BLaER1 treated with 17β-estradiol and CSF1 and Interleukin-3, amounts not matched to agents 10 nM and 100 nM (cell line): ENCODE results near the gene SLC16A1.

Source experiments
- H3K27ac ChIP-seq, 11 experiments: shearing (Covaris generic); formaldehyde crosslinking; 2 replicates each; pipeline ENCODE4 v1.8.1; 2022
- H3K27me3 ChIP-seq, 11 experiments: shearing (Covaris generic); formaldehyde crosslinking; 2 replicates each; pipeline ENCODE4 v1.8.1; 2022
- H3K36me3 ChIP-seq, 11 experiments: shearing (Covaris generic); formaldehyde crosslinking; 2 replicates each; pipeline ENCODE4 v1.8.1; 2022
- H3K4me1 ChIP-seq, 10 experiments: shearing (Covaris generic); formaldehyde crosslinking; 2 replicates each; pipeline ENCODE4 v1.8.1; 2022
- H3K4me2 ChIP-seq, 11 experiments: shearing (Covaris generic); formaldehyde crosslinking; 2 replicates each; pipeline ENCODE4 v1.8.1; 2022
- H3K4me3 ChIP-seq, 10 experiments: shearing (Covaris generic); formaldehyde crosslinking; 2 replicates each; pipeline ENCODE4 v1.8.1; 2022
- H3K9ac ChIP-seq, 11 experiments: shearing (Covaris generic); formaldehyde crosslinking; 2 replicates each; pipeline ENCODE4 v1.8.1; 2022
- H3K9me3 ChIP-seq, 11 experiments: shearing (Covaris generic); formaldehyde crosslinking; replicated peaks in 1 of 11; 2 replicates each; pipeline ENCODE4 v1.8.1; 2022
- H4K20me1 ChIP-seq, 11 experiments: shearing (Covaris generic); formaldehyde crosslinking; 2 replicates each; pipeline ENCODE4 v1.8.1; 2022
- Cebpa-rat ChIP-seq, 11 experiments: shearing (Covaris generic); IDR thresholded peaks; 2 replicates each; pipeline ENCODE4 v1.8.1; 2022

SLC16A1 gene

GRCh38 chr1:112938210-112938609 is 17.8 kb downstream of the SLC16A1 start:
- no peak for TF ChIP-seq Cebpa-rat (IDR thresholded peaks at IDR 0.05)
- Histone ChIP-seq H3K36me3 (peaks cover 6 to 76% (median 46%) of the 10 kb centered on the region in 11 experiments; a peak in 21 of 22 replicates), H4K20me1 (peaks cover 0 to 100% (median 96%) of the 10 kb centered on the region in 11 experiments; a peak in 19 of 22 replicates), H3K4me3 (no peak overlapping the region), H3K4me1 (peaks cover 8 to 47% (median 17%) of the 10 kb centered on the region in 10 experiments; a peak in 18 of 20 replicates), H3K9ac (no peak overlapping the region; a peak in 1 of 22 replicates), H3K4me2 (no peak overlapping the region; a peak in 2 of 22 replicates), H3K9me3 (no peaks in the 10 kb centered on the region), H3K27ac (no peak overlapping the region), H3K27me3 (no peaks in the 10 kb centered on the region)

GRCh38 chr1:112937495-112937894 is 18.5 kb downstream of the SLC16A1 start:
- Histone ChIP-seq H3K4me3 (no peak overlapping the region), H3K9me3 (no peaks in the 10 kb centered on the region), H3K4me2 (0 out of 22 replicates have a peak overlapping the region, but pooled peaks of 1 of the 11 experiments have one; percentile 18), H3K4me1 (peaks cover 8 to 47% (median 17%) of the 10 kb centered on the region in 10 experiments; a peak in 18 of 20 replicates), H3K27ac (no peak overlapping the region), H3K36me3 (peaks cover 4 to 75% (median 40%) of the 10 kb centered on the region in 11 experiments; a peak in 19 of 22 replicates), H3K27me3 (no peaks in the 10 kb centered on the region), H4K20me1 (peaks cover 0 to 100% (median 94%) of the 10 kb centered on the region in 11 experiments; a peak in 19 of 22 replicates), H3K9ac (no peak overlapping the region; a peak in 2 of 22 replicates)
- no peak for TF ChIP-seq Cebpa-rat (IDR thresholded peaks at IDR 0.05)

- Histone ChIP-seq H3K4me3 (no peak overlapping the region), H3K27ac (no peak overlapping the region), H4K20me1 (peaks cover 0 to 100% (median 94%) of the 10 kb centered on the region in 11 experiments; a peak in 19 of 22 replicates), H3K27me3 (no peaks in the 10 kb centered on the region), H3K4me2 (peak overlapping the region in 1 of 11 experiments; percentile 32; a peak in 1 of 22 replicates), H3K9me3 (no peaks in the 10 kb centered on the region), H3K4me1 (peaks cover 8 to 47% (median 17%) of the 10 kb centered on the region in 10 experiments; a peak in 18 of 20 replicates), H3K9ac (no peak overlapping the region; a peak in 1 of 22 replicates), H3K36me3 (peaks cover 4 to 75% (median 40%) of the 10 kb centered on the region in 11 experiments; a peak in 19 of 22 replicates)
- no peak for TF ChIP-seq Cebpa-rat (IDR thresholded peaks at IDR 0.05)
Observed at GRCh38 chr1:112937070-112937469, 18.9 kb downstream of the SLC16A1 start.

GRCh38 chr1:112935461-112936111 is 20.4 kb downstream of the SLC16A1 start:
- Histone ChIP-seq H3K9ac (no peak overlapping the region), H3K27me3 (no peaks in the 10 kb centered on the region), H3K9me3 (no peaks in the 10 kb centered on the region), H3K4me2 (peak overlapping the region in 4 of 11 experiments; percentile 6 to 48 (median 34); a peak in 6 of 22 replicates), H3K27ac (0 out of 22 replicates have a peak overlapping the region, but pooled peaks of 2 of the 11 experiments have one; percentile 3 to 22), H3K4me1 (peaks cover 8 to 47% (median 17%) of the 10 kb centered on the region in 10 experiments; a peak in 18 of 20 replicates), H3K4me3 (no peak overlapping the region), H4K20me1 (peaks cover 0 to 100% (median 96%) of the 10 kb centered on the region in 11 experiments; a peak in 19 of 22 replicates), H3K36me3 (peaks cover 4 to 75% (median 33%) of the 10 kb centered on the region in 11 experiments; a peak in 18 of 22 replicates)
- no peak for TF ChIP-seq Cebpa-rat (IDR thresholded peaks at IDR 0.05)

GRCh38 chr1:112934577-112934976 is 21.4 kb downstream of the SLC16A1 start:
- H3K4me3 ChIP-seq: no peak overlapping the region
- no peak for TF ChIP-seq Cebpa-rat (IDR thresholded peaks at IDR 0.05)
- H3K4me2 ChIP-seq: peak overlapping the region in 4 of 11 experiments; percentile 0 to 48 (median 12); a peak in 4 of 22 replicates
- no peaks in the 10 kb centered on the region for H3K9me3 ChIP-seq
- H4K20me1 ChIP-seq: peaks cover 0 to 100% (median 97%) of the 10 kb centered on the region in 11 experiments; a peak in 19 of 22 replicates
- H3K9ac ChIP-seq: no peak overlapping the region
- no peaks in the 10 kb centered on the region for H3K27me3 ChIP-seq
- H3K36me3 ChIP-seq: peaks cover 2 to 75% (median 36%) of the 10 kb centered on the region in 11 experiments; a peak in 21 of 22 replicates
- no peak overlapping the region for H3K27ac ChIP-seq
- peaks cover 8 to 47% (median 17%) of the 10 kb centered on the region in 10 experiments; a peak in 18 of 20 replicates for H3K4me1 ChIP-seq

- Histone ChIP-seq H3K9me3 (no peaks in the 10 kb centered on the region), H3K36me3 (peaks cover 7 to 75% (median 42%) of the 10 kb centered on the region in 11 experiments), H3K4me1 (peaks cover 8 to 47% (median 17%) of the 10 kb centered on the region in 10 experiments; a peak in 18 of 20 replicates), H3K27ac (no peak overlapping the region), H4K20me1 (peaks cover 0 to 100% (median 97%) of the 10 kb centered on the region in 11 experiments; a peak in 20 of 22 replicates), H3K9ac (no peak overlapping the region), H3K4me2 (peak overlapping the region in 2 of 11 experiments; percentile 0 to 19; a peak in 3 of 22 replicates), H3K27me3 (no peaks in the 10 kb centered on the region), H3K4me3 (no peak overlapping the region)
- no peak for TF ChIP-seq Cebpa-rat (IDR thresholded peaks at IDR 0.05)
Observed at GRCh38 chr1:112933820-112934571, 22.0 kb downstream of the SLC16A1 start.

- H3K4me3 ChIP-seq: no peak overlapping the region
- H3K9ac ChIP-seq: no peak overlapping the region
- no peaks in the 10 kb centered on the region for H3K27me3 ChIP-seq
- no peak overlapping the region for H3K4me2 ChIP-seq
- peaks cover 0 to 11% (median 0%) of the 10 kb centered on the region in 10 experiments; a peak in 6 of 20 replicates for H3K4me1 ChIP-seq
- H3K36me3 ChIP-seq: peaks cover 44 to 94% (median 71%) of the 10 kb centered on the region in 11 experiments
- no peaks in the 10 kb centered on the region for H3K9me3 ChIP-seq
- H3K27ac ChIP-seq: no peak overlapping the region
- TF ChIP-seq Cebpa-rat (IDR thresholded peaks at IDR 0.05): no peak
- peaks cover 0 to 99% (median 82%) of the 10 kb centered on the region in 11 experiments; a peak in 20 of 22 replicates for H4K20me1 ChIP-seq
Observed at GRCh38 chr1:112929979-112930378, 26.0 kb downstream of the SLC16A1 start.

GRCh38 chr1:112927462-112927990 is 28.5 kb downstream of the SLC16A1 start:
- H3K4me2 ChIP-seq: no peak overlapping the region
- no peak for TF ChIP-seq Cebpa-rat (IDR thresholded peaks at IDR 0.05)
- peaks cover 0 to 5% (median 0%) of the 10 kb centered on the region in 11 experiments; a peak in 1 of 22 replicates for H3K9me3 ChIP-seq
- no peaks in the 10 kb centered on the region for H3K4me1 ChIP-seq
- H3K9ac ChIP-seq: no peak overlapping the region
- peaks cover 68 to 100% (median 89%) of the 10 kb centered on the region in 11 experiments for H3K36me3 ChIP-seq
- H4K20me1 ChIP-seq: peaks cover 0 to 99% (median 74%) of the 10 kb centered on the region in 11 experiments; a peak in 19 of 22 replicates
- no peak overlapping the region for H3K4me3 ChIP-seq
- H3K27ac ChIP-seq: no peak overlapping the region
- no peaks in the 10 kb centered on the region; a peak in 1 of 22 replicates for H3K27me3 ChIP-seq
